Measurements from ENCODE around the gene PTPRU.

The PTPRU gene

GRCh38 chr1:29267321-29268070 is 31.2 kb downstream of the PTPRU start:
- ATAC-seq = no peak
- no peak for DNase-seq

GRCh38 chr1:29269382-29269781 is 33.1 kb downstream of the PTPRU start:
- DNase-seq (no peak), ATAC-seq (no peak)

- ATAC-seq = no peak
- DNase-seq = no peak
Observed at GRCh38 chr1:29270929-29271521, 34.7 kb downstream of the PTPRU start.

- ATAC-seq (no peak), DNase-seq (no peak)
Observed at GRCh38 chr1:29271724-29272123, 35.4 kb downstream of the PTPRU start.

DNA sequence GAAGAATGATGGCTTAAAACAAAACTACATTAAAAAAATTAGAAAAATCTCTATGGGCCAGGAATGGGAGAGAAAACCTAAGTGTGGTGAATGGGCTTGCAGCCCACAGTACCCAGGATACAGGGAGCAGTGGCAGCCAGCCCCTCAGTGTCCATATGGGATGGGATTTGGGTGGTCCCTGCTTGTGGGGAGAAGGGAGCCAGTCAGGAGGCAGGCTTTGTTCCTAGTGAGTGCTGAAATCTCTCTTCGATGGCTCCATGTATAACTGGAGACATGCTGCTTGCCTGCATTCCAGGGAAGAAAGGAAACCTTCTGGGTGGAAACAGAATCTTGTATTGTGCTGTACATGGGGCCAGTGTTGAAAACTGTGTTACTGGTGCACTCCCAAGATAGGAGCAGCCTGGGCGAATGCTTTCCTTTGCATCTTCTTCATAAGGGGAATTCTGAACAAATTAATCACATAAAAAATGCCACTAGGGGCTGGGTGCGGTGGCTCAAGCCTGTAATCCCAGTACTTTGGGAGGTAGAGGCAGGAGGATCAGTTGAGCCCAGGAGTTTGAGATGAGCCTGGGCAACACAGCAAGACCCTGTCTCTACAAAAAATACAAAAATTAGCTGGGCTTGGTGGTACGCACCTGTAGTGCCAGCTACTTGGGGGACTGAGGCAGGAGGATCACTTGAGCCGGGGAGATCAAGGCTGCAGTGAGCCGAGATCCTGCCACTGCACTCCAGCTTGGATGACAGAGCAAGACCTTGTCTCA is 36.0 kb downstream of the PTPRU start:
- ATAC-seq (no peak), DNase-seq (no peak)

GRCh38 chr1:29275435-29275834 is 39.1 kb downstream of the PTPRU start:
- ATAC-seq = no peak
- no peak for DNase-seq

DNA sequence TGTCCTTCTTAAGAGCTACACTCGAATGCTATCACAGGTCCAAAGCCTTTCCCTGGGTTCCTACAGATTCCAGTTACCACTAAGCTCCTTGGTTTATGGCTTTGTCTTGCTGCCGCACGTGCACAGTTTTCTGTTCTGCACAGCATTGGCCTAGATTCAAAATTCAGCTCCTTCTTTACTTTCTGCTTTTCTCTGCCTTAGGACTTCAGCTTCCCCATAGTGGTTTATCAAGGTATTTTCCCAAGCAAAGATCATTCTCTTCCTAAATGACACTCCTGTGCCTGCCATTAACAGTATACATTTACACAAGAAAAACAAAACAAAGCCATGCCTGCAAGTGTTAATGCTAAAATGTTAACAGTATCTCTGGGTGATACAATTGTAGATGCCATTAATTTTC is 41.8 kb downstream of the PTPRU start:
- ATAC-seq (no peak), DNase-seq (no peak)

DNA sequence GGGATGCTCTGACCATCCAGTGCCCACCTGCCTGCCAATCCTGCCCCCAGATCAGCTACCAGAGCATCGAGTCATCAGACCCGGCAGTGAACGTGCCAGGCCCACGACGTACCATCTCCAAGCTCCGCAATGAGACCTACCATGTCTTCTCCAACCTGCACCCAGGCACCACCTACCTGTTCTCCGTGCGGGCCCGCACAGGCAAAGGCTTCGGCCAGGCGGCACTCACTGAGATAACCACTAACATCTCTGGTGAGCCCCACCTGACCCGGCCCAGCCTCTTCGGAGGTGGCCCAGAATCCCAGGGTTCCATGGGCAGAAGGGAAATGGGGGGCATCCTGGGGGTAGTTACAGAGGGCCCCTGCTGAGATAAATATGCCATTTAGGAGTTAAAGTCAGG is 43.1 kb downstream of the PTPRU start:
- no peak for DNase-seq
- ATAC-seq = no peak

- DNase-seq = no peak
- ATAC-seq = no peak
Observed at GRCh38 chr1:29279951-29280391, 43.6 kb downstream of the PTPRU start.

- no peak for DNase-seq
Observed at GRCh38 chr1:29280409-29281131, 44.2 kb downstream of the PTPRU start.

GRCh38 chr1:29281571-29281970 is 45.2 kb downstream of the PTPRU start:
- DNase-seq (no peak), ATAC-seq (no peak)

More at GRCh38 chr1:29280409-29281131, 44.2 kb downstream of the PTPRU start:
- ATAC-seq = no peak

GRCh38 chr1:29282135-29282923 is 46.0 kb downstream of the PTPRU start:
- DNase-seq (no peak), ATAC-seq (no peak)

- ATAC-seq (peak; percentile 31), DNase-seq (peak; percentile 21)
Observed at GRCh38 chr1:29282924-29283803, 46.8 kb downstream of the PTPRU start.

DNA sequence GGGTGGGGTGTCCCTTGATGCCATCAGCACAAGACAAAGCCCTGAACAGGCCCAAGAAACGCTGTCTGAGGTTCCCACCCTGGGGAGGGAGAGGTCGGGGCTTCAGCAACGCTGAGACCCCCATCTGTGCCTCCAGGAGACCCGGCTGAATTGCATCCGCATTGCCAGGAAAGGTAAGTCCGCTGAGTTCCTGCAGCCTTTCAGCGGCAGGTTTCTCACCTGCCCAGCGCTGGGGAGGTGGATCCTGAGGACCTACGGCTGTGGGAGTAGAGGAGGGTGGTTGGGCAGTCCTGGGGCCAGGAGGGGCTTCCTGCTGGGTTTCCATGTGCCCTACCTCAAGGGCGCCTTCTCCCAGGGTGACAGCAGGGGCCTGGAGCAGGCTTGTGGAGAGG is 47.5 kb downstream of the PTPRU start:
- ATAC-seq (no peak), DNase-seq (no peak)

DNA sequence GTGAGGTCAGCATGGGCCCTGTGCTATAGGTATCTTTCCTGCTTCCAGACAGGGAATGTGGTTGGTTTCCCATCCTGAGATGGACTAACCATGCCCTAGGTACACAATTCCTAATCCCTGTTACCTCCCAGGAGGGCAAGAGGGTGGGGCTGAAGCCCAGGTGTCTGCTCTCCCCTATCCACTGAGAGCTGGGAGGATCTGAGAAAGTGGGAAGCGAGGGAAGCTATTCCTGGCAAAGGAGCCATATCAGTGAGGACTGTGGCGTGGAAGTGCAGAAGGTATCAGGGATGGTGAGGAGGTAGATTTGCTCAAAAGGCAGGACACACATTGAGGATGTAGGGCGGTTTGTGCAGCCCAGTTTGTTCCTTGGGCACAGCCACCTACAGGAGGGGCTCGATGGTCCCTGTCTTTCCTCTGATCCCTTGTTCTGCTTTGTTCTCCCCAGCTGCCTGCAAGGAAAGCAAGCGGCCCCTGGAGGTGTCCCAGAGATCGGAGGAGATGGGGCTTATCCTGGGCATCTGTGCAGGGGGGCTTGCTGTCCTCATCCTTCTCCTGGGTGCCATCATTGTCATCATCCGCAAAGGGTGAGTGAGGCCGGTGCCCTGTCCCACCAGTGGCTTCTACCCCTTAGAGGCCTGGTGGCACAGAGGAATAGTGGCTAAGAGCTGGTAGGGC is 48.1 kb downstream of the PTPRU start:
- ATAC-seq (no peak), DNase-seq (no peak)

- DNase-seq = no peak
- no peak for ATAC-seq
Observed at GRCh38 chr1:29284961-29285560, 48.7 kb downstream of the PTPRU start.

GRCh38 chr1:29285771-29286170 is 49.4 kb downstream of the PTPRU start:
- no peak for ATAC-seq

GRCh38 chr1:29286194-29286767 is 50.0 kb downstream of the PTPRU start:
- ATAC-seq = no peak
- DNase-seq = no peak

More at GRCh38 chr1:29285771-29286170, 49.4 kb downstream of the PTPRU start:
- no peak for DNase-seq

- DNase-seq (no peak), ATAC-seq (no peak)
Observed at GRCh38 chr1:29289493-29289892, 53.2 kb downstream of the PTPRU start.
